HG02588 (cell line): ENCODE results near the gene ARHGAP26.

Experiments used
- ATAC-seq: cut with Tn5 transposase; IDR thresholded peaks from one replicate; pipeline ENCODE4 v1.9.1; 2021; ENCODE audit warnings: mild to moderate bottlenecking, moderate library complexity; ENCODE audit not compliant: unreplicated experiment

ARHGAP26 gene

DNA sequence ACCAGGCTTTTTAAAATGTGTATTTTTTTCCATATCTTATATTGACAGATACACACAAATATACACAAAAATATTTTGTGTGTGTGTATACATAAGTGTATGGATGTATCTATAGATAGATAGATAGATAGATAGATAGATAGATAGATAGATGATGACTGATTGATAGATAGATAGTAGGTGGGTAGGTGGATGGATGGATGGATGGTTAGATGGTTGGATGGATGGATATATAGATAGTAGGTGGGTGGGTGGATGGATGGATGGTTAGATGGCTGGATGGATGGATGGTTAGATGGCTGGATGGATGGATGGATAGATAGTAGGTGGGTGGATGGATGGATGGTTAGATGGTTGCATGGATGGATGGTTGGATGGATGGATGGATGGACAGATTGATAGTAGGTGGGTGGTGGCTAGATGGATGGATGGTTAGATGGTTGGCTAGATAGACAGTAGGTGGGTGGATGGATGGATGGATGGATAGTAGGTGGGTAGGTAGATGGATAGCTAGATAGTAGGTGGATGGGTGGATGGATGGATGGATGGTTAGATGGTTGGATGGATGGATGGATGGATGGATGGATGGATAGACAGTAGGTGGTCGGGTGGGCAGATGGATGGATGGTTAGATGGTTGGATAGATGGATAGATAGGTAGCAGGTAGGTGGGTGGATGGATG is 477.1 kb downstream of the ARHGAP26 start:
- no peak for ATAC-seq

DNA sequence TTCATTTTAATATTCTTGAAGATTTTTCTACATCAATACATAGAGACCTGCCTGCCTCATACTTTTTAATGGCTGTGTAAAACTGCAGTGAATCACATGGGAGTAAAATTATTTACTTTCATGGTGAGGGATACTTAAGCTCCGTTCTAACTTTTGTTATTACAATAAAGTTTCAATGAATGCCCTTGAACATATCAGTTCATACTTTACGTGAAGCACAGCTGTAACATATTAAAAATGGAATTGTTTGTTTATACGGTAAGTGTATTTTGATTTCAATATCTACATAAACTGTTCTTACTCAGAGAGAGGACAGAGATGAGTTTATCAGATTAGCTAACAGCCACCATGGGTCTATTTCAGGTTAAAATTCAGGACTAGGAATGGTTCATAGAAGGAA is 478.2 kb downstream of the ARHGAP26 start:
- no peak for ATAC-seq

DNA sequence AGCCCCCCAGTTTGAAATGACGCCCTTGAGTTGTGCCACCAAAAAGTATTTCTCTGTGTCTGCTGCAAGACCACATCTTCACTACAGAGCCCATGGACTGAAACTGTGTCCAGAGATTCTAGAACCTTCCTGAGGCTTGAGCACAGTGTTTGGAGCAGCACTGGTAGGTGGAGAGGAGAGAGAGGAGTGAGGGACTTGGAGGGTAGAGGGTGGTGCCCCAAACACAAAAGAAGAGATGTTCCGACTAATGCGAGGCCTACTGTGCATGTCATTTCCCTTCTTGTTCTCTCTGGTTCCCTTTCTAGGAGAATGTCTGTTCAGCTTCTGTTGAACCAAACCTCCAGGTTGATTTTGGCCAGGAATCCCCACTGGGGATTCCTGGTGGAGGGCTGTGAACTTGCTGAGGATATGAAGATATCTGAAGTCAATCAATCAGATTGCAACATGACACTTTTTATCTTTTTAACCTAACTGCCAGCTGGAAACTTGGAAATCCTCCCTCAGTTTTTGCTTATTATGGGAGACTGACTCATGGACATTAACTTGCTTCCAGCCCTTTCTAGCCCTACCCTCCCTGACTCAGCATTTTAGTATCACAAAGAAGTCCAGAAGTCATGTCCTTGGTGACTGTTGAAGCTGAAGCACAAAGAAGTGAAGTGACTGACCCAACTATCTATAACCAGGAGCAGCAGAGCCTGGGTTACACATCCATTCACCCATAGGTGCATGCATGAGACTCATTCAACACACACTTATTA is 478.8 kb downstream of the ARHGAP26 start:
- ATAC-seq = no peak

DNA sequence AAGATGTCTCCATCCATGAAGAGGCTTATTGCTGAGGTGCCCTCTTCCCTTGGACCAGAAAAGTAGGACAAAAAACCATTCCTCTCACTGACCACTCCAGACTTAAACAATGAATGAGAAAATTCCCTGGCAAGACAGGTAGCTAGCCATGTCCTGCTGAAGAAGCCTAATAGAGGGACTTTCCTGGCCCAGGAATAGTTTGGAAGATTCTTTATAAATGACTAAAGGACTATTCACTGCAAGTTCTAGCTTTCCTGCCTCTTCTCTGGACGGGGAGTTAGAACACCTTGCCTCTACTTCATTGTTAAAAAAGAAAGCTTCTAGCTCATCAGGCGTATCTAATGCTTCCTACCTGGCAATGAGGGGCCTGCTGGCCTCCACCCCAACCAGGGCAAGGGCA is 479.7 kb downstream of the ARHGAP26 start:
- no peak for ATAC-seq

DNA sequence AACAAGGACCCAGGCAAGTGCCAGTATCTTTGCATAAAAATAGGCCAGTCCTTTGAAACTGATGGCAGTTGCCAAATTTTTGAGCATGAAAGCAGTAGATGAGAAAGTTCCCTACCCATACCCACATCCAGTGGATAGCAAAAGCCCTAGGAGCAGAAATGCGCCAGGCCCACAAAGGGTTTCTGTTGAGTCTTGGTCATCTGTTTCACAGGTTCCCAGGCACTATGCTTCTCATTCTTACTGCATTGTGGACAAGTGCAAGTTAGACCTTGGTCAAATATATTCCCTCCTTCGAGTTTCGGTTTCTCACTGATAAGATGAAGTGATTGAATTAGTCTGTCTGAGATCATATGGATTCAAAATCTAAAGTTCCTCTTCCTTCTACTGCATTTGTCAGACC is 481.0 kb downstream of the ARHGAP26 start:
- ATAC-seq = no peak

DNA sequence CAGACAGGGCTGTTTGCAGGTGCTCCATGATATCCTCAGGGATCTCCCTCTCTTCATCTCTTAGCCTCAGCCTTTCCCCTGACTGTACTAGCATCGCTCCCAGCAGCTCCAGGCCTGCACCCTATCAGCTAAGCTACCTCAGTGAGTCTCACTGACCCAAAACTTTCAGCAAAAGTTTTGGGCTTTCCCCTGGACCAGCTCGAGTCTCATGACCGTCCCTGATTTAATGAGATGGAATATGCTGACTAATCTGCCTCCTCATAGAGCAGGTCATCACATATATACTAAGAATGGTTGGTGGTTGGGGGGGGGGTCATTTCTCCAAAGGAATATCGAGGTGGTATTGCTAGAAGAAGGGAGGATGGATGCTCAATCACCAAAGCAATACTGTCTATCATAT is 481.8 kb downstream of the ARHGAP26 start:
- no peak for ATAC-seq

DNA sequence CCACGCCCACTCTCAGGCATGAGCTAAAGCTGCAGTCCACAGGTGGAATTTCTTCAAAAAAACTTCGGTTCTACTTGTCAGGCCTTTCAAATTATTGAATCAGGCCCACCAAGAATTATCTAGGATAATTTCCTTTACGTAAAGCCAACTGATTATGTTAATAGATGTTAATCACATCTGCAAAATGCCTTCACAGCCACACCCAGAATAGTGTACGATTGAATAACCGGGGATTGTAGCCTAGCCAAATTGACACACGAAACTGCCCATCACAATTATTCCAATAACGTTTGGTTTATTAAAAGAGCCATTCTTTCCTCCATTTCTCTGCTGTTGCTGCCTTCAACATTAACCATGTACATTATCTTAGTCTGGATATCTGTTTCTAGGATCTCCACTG is 484.6 kb downstream of the ARHGAP26 start:
- ATAC-seq = no peak

DNA sequence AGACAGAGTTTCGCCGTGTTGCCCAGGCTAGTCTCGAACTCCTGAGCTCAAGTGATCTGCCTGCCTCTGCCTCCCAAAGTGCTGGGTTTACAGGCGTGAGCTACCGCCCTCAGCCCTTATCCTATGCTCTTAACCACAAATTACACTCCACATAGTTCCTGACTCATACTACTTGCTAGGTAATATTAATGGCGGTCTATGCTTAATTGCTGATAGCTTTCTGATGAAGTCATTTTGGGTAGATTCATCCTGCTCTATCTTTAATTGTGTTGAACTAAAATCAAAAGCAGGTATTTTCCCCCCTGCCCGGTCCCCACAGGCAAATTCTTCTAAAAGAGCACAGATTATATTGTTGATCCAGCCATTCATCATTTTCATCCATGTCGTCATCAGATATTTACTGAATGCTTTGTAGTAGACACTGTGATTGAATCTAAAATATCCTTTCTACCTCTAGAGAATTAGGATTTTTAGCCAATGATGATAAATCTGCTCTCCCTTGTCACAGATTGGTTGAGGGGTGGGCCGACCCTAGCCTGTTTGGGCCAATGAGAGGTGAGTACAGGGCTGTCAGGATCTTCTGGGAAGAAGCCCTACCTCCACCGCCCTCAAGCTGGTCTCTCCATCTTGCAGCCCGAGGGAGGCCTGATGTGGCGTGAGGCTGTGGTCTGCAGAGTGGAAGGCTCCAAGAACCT is 488.5 kb downstream of the ARHGAP26 start:
- no peak for ATAC-seq

DNA sequence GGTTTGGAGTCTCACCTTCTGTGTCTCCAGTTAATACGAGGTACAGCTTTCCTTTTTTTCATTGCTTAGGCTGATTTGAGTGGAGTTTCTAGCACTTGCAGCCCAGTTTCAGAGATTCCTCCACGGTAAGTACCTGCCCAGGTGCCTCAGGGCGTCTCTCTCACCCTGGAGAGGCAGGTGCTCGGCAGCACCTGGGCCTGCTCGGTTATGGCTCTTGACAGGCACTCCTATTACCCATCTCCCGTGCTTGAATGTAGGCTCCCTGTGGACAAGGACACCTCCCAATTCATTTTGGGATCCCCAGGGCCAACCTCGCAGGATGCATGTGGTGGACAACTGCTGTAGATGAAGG is 489.1 kb downstream of the ARHGAP26 start:
- no peak for ATAC-seq

DNA sequence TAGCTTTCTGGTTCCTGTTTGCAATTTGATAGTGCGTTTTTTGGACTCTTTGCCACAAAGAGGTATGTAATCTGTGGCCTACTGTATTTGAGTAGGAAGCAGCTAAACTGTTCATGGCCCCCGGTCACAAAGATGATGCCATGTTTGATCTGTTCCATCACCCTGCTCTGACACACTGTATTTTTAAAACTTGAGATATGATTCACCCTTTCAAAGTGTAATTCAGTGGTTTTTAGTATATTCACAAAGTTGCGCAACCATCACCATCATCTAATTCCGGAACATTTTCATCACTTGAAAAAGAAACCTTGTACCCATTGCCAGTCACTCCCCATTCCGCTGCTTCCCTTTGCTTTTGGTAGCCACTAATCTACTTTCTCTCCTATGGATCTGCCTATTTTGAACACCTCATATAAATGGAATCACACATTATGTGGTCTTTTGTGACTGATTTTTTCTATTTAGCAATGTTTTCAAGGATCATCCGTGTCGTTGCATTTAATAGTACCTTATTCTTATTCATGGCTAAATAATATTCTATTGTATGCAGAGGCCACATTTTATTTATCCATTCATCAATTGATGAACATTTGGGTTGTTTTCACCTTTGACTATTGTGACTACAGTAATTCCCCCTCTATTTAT is 491.7 kb downstream of the ARHGAP26 start:
- no peak for ATAC-seq

DNA sequence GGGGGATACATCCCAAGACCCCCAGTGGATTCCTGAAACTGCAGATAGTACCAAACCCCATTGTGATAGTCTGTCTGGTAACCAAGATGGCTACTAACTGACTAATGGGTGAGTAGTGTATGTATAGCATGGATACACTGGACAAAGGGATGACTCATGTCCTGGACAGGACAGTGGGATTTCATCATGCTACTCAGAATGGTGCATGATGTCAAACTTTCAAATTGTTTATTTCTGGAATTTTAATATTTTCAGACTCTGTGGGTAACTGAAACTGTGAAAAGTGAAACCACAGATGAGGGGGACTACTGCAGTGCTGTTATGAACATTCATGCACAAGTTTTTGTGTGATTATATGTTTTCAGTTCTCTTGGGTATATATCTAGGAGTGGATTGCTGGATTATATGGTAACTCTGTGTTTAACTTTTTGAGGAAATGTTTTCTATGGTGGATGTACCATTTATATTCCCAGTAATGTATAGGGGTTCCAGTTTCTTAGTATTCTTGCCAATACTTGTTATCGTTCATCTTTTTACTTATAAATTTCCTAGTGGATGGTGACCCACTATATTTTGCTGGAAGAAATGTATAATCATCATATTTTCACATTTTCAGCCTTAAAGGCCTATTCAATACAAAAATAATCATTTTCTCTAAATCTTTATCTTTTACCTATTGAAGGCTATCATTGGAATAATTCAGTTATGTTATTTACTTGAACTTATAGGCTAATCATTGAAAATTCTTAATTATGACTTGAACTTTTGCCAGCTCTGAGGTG is 492.4 kb downstream of the ARHGAP26 start:
- peak; percentile 90 for ATAC-seq

DNA sequence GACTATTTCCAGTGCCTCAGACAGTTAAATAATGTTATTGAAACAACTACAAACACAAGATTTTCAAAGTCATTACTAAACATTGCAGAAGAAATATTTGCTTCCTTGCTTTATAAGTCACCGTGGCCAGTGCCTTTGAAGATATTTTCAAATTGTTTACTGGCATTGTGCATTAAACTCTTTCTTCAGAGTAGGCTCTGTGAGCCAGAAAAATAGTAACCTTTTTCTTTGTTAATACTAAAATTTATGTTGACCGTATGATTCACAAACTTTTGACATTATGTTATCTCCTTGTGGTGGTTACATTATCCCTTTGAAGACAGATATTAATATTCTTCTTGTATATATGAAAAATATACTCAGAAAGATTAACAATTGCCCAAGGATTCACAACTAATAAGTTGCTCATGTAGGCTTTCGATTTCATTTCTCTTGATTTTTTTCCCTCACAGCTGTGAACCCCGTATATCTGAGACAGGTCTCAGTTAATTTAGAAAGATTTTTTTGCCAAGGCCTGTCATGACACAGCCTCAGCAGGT is 493.2 kb downstream of the ARHGAP26 start:
- no peak for ATAC-seq

DNA sequence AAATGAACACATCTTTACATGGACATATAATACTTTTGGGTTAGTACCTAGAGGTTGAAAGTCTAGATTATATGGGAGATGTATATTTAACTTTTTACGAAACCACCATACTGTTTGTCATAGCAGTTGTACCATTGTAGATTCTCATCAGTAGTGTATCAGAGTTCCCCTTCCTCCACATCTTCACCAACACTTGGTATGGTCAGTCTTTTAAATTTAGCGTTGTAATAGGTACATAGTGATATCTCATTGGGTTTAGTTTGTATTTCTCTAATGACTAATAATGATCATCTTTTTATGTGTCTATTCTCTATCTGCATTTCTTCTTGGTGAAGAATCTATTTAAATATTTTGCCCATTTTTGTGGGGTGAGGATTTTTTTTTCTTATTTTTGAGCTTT is 495.8 kb downstream of the ARHGAP26 start:
- ATAC-seq = no peak

DNA sequence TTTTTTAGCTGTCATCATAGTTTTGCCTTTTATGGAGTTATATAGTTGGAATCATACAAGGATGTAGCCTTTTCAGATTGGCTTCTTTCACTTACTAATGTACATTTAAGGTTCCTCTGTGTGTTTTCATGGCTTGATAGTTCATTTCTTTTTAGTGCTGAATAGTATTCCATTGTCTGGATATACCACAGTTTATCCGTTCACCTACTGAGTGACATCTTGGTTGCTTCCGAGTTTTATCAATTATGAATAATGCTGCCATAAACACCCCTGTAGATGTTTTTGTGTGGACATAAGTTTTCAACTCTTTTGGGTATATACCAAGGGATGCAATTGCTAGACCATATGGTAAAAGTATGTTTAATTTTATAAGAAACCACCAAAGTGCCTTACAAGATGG is 497.0 kb downstream of the ARHGAP26 start:
- no peak for ATAC-seq

DNA sequence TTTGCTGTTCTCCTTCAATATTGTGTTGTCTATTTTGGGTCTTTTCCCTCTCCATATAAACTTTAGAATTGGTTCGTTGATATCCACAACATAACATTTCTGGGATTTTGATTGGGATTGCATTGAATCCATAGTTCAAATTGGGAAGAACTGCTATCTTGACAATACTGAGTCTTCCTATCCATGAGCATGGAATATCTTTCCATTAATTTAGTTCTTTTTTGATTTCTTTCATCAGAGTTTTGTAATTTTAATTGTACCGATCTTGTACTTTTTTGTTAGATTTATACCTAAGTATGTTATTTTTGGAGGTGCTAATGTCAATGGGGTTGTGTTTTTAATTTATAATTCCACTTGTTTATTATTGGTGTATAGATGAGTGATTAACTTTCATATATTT is 498.2 kb downstream of the ARHGAP26 start:
- no peak for ATAC-seq

DNA sequence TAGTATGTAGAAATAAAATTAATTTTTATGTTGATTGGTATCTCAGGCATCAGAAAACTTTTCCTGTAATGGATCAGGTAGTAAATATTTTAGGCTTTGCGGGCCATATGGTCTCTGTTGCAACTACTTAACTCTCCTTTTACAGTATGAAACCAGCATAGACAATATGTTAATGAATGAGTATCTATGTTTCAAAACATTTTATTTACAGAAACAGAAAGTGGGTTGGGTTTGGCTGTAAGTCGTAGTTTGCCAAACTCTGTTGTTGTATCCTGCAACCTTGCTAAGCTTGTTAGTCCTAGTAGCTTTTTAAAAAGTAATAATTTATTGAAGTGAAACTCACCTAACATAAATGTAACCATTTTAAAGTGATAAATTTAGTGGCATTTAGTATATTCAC is 501.3 kb downstream of the ARHGAP26 start:
- ATAC-seq = no peak

DNA sequence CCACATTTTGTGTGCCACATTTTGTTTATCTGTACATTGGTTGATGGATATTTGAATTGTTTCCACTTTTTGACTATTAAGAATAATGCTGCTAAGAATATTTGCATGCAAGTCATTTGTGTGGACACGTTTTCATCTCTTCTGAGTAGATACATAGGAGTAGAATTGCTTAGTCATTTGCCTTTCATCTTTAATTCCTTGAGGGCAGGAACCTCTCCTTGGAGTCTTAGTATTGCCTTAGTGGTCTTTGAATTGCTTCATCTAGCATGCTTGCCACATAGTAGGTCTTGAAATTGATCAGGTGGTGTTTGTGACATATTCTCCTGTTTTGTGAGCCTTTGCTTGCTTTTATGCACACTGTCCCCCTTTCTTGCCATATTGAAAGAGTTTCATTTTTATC is 504.8 kb downstream of the ARHGAP26 start:
- ATAC-seq = no peak

DNA sequence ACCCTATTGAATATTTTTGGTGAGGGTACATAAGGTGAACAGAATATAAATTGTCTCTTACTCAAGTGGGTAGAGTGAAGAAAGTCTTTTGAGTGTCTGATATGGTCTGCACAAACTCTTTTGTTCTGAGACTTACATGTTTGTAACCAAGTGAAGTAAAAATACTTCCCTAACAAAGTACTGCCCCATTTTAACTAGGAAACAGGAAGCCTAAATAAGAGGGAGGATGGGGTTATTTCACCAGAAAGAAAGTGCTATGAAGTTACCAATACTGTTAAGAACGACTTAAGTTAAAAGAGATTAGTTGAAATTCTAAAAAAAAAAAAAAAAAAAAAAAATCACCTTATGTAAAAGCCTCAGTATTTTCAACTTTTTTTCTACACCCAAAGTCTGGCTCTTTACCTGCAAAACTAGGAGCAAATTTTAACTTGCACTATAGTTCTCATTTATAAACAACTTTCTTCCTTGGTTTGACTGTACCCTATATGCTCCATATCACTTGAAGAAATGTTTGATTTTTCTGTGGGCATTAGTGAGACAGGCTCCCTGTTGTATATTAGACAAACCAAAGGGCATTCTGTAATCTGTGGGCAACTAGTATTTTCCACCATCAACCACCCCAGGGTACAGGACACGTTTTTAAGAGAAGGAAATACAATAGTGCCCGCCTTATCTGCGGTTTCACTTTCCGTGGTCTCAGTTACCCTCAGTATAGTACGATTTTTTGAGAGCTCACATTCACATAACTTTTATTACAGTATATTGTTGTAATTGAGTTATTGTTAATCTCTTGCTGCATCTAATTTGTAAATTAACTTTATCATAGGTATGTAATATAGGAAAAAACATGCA is 505.6 kb downstream of the ARHGAP26 start:
- no peak for ATAC-seq

DNA sequence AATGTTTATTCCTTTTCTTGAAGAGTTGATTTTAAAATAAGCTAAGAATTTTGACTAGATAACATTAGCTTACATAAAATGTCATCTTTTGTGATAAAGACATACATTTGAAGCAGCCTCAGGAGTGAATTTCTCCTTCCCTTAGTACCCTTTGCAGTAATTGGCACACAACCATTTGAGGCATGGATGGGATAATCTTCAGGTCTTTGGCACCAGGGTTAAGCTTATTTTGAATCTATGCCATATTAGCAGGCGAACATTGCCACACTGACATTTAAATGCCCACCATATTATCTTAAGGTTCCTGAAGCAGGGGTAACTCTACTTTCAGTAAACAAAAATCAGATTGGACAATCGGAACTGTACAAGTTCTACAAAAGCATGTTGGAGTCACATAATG is 507.4 kb downstream of the ARHGAP26 start:
- ATAC-seq = no peak
